PC-3 (cell line): ENCODE data around the gene CDC6.

ENCODE experiments used
- EZH2phosphoT487 ChIP-seq: fragments of 300-600 bp; sonication (generic); IDR thresholded peaks from 2 replicates; pipeline ENCODE4 v1.6.1; 2018; ENCODE audit warnings: mild to moderate bottlenecking, antibody characterized with exemption, low read length, borderline replicate concordance
- TF ChIP-seq, protein P1 (sequence below): fragments of 300-600 bp; sonication (generic); conservative IDR thresholded peaks from 2 replicates; pipeline ENCODE4 v1.5.1; 2017; ENCODE audit warnings: antibody characterized with exemption, low read depth, mild to moderate bottlenecking, low read length

DNA sequence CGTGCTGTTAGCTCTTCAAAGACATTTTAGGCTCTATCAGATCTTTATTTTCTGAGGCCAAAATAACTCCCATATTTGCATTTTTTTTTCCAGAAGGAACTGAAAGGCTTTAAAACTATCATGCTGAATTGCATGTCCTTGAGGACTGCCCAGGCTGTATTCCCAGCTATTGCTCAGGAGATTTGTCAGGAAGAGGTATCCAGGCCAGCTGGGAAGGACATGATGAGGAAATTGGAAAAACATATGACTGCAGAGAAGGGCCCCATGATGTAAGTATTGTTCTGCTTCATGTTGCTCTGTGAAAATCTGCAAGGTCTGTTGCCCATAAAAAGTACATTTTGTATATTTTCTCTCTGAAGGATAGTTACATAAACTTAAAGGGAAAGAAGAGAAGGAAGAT is 5.7 kb downstream of the CDC6 start:
- TF ChIP-seq, protein P1, sequence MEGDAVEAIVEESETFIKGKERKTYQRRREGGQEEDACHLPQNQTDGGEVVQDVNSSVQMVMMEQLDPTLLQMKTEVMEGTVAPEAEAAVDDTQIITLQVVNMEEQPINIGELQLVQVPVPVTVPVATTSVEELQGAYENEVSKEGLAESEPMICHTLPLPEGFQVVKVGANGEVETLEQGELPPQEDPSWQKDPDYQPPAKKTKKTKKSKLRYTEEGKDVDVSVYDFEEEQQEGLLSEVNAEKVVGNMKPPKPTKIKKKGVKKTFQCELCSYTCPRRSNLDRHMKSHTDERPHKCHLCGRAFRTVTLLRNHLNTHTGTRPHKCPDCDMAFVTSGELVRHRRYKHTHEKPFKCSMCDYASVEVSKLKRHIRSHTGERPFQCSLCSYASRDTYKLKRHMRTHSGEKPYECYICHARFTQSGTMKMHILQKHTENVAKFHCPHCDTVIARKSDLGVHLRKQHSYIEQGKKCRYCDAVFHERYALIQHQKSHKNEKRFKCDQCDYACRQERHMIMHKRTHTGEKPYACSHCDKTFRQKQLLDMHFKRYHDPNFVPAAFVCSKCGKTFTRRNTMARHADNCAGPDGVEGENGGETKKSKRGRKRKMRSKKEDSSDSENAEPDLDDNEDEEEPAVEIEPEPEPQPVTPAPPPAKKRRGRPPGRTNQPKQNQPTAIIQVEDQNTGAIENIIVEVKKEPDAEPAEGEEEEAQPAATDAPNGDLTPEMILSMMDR: no peak
- no peak for TF ChIP-seq EZH2phosphoT487
